HG03060 (cell line): ENCODE results near the gene NOL6.
"Not testable (repeated sequence)": the region's sequence is repeated elsewhere in the genome, so short reads cannot be mapped to it uniquely, and the experiment has no call there.

Source experiments
- ATAC-seq: cut with Tn5 transposase; IDR thresholded peaks from one replicate; pipeline ENCODE4 v1.9.1; 2021; ENCODE audit warnings: low read depth, moderate number of reproducible peaks; ENCODE audit not compliant: unreplicated experiment

Gene NOL6

GRCh38 chr9:33436445-33436844, 37.3 kb downstream of the NOL6 start:
- ATAC-seq, result no peak

- ATAC-seq, result no peak
These were observed 37.9 kb downstream of the NOL6 start for GRCh38 chr9:33435821-33436277.

- no peak for ATAC-seq
These were observed 39.2 kb downstream of the NOL6 start for GRCh38 chr9:33434317-33435105.

- ATAC-seq, result no peak
These were observed 39.9 kb downstream of the NOL6 start for GRCh38 chr9:33433871-33434270.

- no peak for ATAC-seq
These were observed 42.3 kb downstream of the NOL6 start for GRCh38 chr9:33431420-33431819.

GRCh38 chr9:33430942-33431341, 42.8 kb downstream of the NOL6 start:
- ATAC-seq, result no peak

- no peak for ATAC-seq
These were observed 44.3 kb downstream of the NOL6 start for GRCh38 chr9:33429256-33429985.

GRCh38 chr9:33426843-33427293, 46.9 kb downstream of the NOL6 start:
- no peak for ATAC-seq

GRCh38 chr9:33425128-33425533, 48.6 kb downstream of the NOL6 start:
- ATAC-seq, result no peak

GRCh38 chr9:33424492-33424891, 49.2 kb downstream of the NOL6 start:
- not testable (repeated sequence) for ATAC-seq

- not testable (repeated sequence) for ATAC-seq
These were observed 49.7 kb downstream of the NOL6 start for GRCh38 chr9:33424043-33424442.

- ATAC-seq, result no peak
These were observed 53.9 kb downstream of the NOL6 start for GRCh38 chr9:33419708-33420303.

GRCh38 chr9:33418090-33418489, 55.6 kb downstream of the NOL6 start:
- no peak for ATAC-seq

- no peak for ATAC-seq
These were observed 56.7 kb downstream of the NOL6 start for GRCh38 chr9:33416996-33417395.

GRCh38 chr9:33415501-33416038, 58.2 kb downstream of the NOL6 start:
- no peak for ATAC-seq

GRCh38 chr9:33414889-33415500, 58.7 kb downstream of the NOL6 start:
- no peak for ATAC-seq

GRCh38 chr9:33414268-33414667, 59.5 kb downstream of the NOL6 start:
- ATAC-seq, result no peak
